GM15510 (cell line): Measurements from ENCODE around the gene BPTF.

Experiments used
- POLR2A ChIP-seq: IDR thresholded peaks from 3 replicates; pipeline ENCODE4 v1.6.1; 2011; ENCODE audit warnings: borderline replicate concordance; ENCODE audit not compliant: insufficient read length; ENCODE audit errors: extremely low read depth

The BPTF gene

DNA sequence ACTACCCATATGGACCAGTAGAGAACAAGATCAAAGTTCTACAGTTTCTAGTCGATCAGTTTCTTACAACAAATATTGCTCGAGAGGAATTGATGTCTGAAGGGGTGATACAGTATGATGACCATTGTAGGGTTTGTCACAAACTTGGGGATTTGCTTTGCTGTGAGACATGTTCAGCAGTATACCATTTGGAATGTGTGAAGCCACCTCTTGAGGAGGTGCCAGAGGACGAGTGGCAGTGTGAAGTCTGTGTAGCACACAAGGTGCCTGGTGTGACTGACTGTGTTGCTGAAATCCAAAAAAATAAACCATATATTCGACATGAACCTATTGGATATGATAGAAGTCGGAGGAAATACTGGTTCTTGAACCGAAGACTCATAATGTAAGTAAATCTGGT, 29.1 kb downstream of the BPTF start:
- no peak for TF ChIP-seq POLR2A

DNA sequence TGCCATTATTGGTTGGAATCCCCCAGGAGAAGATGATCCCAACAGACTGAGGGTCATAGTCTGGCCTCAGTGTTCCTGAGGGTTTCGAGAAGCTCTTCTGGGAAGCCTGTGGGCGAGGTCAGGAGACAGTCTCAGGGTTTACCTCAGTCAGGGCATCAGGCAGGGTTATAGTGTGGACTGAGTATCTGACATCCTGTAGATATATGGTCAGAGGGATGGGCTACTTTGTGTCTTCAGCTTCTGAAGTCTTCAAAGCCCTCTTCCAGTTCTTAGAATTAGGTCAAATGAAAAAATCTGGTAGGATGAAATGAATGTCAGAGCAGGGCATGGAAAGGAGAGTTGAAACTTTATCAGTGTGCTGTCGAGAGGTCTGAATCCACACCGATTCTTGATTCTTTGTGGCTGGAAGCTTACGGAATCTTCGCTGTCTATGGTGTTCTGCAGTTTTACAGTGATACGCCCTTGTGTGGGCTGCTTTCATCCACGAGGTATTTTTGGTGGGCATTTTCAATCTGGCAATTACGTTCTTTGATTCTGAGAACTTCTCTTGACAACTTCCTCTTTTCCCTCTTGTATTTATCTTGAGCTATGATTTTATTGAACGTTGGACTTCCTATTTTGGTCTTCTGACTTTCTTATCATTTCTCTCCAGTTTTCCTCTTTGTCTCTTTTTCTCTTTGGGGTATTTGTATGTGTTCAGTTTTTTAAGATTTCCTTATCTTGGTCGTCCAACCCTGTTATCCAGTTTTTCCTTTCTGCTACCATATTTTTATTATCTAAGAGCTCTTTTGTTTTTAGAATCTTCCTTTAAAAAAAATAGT, 30.4 kb downstream of the BPTF start:
- TF ChIP-seq POLR2A, result no peak

DNA sequence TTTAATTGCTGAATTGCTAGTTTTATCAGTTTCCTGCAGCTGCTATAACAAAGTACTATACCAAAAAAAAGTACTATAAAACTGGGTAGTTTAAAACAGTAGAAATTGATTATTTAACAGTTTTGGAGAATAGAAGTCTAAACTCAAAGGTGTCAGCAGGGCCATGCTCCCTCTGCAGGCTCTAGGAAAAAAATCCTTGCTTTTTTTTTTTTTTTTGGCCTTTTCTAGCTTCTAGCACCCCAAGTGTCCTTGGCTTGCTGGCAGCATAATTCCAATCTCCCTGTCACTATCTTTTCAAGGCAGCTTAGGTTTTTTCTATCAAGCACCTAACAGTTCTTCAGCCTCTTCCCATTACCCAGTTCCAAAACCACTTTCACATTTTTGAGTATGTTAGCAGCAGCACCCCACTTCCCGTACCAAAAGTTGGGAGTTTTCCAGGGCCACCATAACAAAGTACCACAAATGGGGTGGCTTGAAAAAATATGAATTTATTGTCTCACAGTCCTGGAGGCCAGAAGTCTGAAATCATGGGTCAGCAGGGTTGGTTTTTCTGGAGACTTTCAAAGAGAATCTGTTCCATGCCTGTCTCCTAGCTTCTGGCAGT, 37.4 kb downstream of the BPTF start:
- no peak for TF ChIP-seq POLR2A

DNA sequence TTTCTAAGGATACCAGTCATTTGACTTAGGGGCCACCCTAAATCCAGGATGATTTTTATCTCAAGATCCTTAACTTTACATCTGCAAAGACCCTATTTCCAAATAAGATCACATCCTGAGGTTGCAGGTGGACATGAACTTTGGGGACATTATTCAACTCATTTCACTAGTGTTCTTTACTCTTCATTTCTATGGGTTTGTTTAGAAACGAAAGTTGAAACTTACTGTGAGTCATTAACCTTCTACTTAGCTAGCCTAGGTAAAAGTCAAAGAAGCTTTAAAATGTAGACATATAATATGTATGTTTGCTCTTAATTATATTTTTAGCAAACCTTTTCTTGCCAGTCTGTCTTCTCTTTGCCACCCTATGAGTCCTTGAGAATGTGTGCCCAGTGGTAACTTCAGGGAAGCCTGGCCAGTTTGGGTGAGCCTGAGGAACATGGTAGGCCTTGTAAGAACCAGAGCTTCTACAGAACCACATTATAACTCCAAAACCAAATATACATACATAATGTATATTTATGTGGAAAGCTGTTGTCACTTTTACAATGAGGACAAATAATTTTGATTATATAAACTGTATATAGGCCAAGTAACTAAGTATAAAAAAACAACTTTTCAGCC, 38.4 kb downstream of the BPTF start:
- no peak for TF ChIP-seq POLR2A

DNA sequence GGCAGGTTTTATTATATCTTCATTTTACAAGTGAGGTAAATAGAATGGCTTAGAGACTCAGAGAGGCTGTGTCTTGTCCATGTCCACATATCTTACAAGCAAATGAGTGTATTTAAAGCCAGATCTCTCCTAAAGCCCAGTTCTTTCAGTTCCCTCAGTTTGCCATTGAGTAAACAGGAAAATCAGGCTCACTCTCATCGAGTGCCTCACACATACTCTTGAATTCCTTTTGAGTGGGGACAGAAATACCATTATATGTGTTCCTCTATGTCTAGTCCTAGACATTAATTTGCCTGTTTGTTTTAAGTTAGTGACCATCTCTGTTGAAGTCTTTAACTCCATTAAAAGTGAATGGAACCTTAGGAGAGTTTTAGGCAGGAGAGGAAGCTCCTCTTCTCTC, 40.1 kb downstream of the BPTF start:
- TF ChIP-seq POLR2A, result no peak

DNA sequence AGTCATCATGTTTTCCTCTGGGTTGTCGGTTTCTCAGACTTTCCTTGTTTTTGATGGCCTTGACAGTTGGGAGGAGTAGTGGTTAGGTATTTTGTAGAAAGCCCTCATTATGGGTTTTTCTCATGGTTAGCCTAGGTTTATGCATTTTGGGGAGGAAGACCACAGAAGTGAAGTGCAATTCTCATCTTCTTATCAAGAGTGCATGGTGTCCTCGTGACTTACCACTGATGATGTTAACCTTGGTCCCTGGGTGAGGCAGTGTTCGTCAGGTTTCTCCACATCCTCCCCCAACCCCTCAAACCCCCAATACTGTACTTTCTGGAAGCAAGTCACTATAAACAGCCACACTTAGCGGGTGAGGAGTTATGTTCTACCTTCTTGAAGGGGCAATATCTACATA, 42.3 kb downstream of the BPTF start:
- TF ChIP-seq POLR2A, result no peak

DNA sequence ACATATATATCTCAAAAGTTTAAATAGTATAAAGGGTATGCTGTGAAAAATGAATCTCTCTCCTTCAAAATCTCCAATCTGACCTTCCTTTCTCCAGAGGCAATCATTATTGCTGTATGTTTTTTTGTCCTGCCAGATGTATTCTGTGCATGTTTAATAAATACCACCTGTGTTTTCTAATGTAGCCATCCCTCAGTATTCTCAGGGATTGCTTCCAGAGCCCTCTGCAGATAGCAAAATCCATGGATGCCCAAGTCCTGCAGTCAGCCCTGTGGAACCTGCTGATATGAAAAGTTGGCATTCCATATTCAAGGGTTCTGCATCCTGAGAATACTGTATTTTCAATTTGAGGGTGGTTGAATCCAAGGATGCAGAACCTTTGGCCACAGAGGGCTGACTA, 42.9 kb downstream of the BPTF start:
- TF ChIP-seq POLR2A, result no peak

DNA sequence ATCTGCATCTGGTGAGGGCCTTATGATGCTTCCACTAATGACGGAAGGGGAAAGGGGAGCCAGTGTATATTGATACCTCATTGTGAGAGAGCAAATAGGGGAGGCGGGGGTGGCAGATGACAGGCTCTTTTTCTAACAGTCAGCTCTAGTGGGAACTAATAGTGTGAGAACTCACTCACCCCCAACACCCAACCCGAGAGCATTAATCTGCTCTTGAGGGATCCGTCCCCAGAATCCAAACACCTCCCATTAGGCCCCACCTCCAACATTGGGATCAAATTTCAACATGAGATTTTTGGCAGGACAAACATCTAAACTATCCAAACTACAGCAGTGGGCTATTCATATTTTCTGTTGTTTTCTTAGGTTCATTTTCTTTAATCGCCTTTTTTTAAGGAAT, 54.4 kb downstream of the BPTF start:
- no peak for TF ChIP-seq POLR2A

DNA sequence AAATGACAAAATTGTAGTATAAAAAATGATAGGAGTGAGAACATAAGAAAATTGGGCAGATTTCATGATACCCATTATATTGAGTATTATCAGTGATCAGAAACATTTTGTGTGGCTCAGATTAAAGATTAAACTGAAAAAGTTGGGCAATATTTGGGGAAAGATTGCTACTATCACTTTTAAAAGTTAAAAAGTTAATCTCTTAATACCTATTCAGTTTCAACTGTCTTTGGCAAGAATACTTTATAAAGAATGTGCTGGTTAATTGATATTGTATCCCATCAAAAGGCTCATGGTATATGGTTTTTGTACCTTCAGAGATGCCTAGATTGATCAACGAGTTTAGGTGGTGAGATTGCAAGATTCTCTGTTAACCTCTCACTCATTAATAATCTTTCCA, 55.8 kb downstream of the BPTF start:
- TF ChIP-seq POLR2A, result no peak

DNA sequence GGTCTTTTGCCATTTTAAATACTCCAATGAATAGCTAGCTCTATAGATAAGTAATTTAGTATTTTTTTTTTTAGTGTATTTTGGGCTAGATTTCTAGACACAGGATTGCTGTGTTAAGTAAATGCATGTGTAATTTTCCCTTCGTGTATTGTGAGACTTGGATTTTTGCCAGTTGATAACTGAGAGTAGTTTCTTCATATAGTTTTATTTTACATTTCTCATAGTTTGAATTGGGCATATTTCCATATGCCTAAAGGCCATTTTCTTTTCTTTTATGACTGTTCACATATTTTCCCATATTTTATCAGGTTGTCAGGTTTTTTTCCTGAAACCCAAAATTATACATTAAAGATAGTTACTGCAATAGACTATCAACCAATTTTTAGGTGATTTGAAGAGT, 59.4 kb downstream of the BPTF start:
- TF ChIP-seq POLR2A, result no peak

DNA sequence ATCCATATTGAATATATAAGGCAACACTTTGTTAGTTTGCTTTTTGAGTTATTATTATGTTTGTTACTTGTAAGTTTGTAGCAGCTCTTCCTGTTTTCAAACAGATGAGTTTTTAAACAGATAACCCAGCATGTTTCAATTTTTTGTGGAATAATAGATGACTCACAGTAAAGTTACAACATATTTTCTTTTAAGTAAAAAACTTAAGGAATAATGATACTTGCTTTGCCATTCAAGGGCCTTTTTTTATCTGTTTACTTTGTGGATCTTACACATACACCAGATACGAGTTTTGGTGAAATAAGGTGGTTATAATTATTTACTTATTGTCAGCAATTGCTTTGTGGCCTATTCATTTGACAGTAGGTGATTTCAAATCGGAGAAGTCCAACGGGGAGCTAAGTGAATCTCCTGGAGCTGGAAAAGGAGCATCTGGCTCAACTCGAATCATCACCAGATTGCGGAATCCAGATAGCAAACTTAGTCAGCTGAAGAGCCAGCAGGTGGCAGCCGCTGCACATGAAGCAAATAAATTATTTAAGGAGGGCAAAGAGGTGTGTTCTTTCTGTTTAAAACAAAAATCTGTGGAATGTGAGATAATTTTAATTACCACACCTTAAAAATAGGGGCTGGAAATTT, 66.3 kb downstream of the BPTF start:
- no peak for TF ChIP-seq POLR2A

DNA sequence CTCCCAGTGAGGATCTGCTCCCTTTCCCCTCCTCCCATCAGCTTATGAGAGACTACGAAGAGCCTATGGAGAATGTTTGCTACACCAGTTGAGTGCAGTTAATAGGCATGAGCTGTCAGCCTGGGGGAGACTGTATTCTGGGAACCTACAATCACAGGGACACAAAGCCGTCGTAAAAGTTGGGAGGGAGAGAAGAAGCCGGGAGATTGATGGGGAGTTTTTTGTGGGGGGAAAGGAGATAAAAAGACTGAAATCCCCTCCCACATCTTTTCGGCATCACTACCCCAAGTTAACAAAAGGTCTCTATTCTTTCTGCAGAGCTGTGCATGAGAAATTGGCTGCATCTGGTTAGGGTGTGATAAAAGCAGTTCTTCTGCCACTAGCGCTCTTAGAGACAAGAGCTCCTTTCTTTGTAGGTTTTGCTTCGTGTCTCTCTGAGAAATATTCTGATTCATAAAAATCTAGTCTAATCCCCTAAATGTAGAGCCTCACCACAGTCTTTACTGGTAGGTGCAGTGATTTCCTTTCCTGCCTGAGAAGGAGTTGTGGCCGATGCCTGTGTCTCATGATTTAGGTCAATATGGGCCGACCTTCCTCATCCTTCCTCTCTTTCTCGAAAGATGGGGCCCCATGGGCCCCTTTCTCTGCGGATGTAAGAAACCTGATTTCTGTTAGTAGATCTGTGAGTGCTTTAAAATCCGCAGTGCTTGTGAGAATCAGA, 77.4 kb downstream of the BPTF start:
- no peak for TF ChIP-seq POLR2A

DNA sequence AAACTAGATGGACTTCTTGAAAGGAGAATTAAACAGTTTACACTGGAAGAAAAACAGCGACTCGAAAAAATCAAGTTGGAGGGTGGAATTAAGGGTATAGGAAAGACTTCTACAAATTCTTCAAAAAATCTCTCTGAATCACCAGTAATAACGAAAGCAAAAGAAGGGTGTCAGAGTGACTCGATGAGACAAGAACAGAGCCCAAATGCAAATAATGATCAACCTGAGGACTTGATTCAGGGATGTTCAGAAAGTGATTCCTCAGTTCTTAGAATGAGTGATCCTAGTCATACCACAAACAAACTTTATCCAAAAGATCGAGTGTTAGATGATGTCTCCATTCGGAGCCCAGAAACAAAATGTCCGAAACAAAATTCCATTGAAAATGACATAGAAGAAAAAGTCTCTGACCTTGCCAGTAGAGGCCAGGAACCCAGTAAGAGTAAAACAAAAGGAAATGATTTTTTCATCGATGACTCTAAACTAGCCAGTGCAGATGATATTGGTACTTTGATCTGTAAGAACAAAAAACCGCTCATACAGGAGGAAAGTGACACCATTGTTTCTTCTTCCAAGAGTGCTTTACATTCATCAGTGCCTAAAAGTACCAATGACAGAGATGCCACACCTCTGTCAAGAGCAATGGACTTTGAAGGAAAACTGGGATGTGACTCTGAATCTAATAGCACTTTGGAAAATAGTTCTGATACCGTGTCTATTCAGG, 85.9 kb downstream of the BPTF start:
- no peak for TF ChIP-seq POLR2A

DNA sequence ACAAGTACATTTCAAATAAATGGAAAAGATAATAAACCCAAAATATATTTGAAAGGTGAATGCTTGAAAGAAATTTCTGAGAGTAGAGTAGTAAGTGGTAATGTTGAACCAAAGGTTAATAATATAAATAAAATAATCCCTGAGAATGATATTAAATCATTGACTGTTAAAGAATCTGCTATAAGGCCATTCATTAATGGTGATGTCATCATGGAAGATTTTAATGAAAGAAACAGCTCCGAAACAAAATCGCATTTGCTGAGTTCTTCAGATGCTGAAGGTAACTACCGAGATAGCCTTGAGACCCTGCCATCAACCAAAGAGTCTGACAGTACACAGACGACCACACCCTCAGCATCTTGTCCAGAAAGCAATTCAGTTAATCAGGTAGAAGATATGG, 86.8 kb downstream of the BPTF start:
- no peak for TF ChIP-seq POLR2A

DNA sequence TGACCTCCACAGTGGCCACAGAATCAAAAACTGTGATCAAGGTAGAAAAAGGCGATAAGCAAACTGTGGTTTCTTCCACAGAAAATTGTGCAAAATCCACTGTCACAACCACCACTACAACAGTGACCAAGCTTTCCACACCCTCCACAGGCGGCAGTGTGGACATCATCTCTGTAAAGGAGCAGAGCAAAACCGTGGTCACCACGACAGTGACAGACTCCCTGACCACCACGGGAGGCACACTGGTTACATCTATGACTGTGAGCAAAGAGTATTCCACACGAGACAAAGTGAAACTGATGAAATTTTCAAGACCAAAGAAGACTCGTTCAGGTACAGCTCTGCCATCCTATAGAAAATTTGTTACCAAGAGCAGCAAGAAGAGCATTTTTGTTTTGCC, 87.4 kb downstream of the BPTF start:
- no peak for TF ChIP-seq POLR2A

DNA sequence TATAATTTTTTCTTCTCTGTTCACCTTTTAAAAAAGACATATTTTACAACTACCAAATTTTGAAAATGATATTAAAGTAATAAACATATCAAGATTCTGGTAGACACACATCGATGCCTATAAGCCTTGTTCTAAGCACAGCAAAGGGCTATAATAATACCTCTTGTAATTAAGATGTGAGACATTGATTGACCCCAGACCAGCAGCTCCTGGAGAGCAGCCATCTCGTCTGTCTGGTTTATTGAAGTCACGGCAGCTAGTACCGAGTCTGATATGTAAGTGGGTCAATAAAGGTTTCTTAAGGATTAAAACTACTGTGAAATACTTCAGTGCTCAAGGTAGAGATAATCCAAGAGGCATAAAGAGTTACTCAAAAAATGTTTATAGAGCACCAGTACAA, 94.9 kb downstream of the BPTF start:
- TF ChIP-seq POLR2A, result no peak
